ENCODE results near the gene TGFBR1. TPM values are rescaled to one million over a fixed set of nuclear protein-coding genes. Genes with fewer than 3 reads are reported as not detected.
A peak's percentile ranks its signal among the peaks of the same experiment; 100 is the strongest.

The TGFBR1 gene
- total and polyA plus RNA-seq, 8 donors = 34.6 to 74.1 (median 41.3) TPM

- no peaks in the 10 kb centered on the region for H3K9me3 ChIP-seq
- peaks cover 0 to 39% of the 10 kb centered on the region in 2 donors for H3K4me1 ChIP-seq
- H3K4me3 ChIP-seq = no peak overlapping the region
- TF ChIP-seq, protein P1, sequence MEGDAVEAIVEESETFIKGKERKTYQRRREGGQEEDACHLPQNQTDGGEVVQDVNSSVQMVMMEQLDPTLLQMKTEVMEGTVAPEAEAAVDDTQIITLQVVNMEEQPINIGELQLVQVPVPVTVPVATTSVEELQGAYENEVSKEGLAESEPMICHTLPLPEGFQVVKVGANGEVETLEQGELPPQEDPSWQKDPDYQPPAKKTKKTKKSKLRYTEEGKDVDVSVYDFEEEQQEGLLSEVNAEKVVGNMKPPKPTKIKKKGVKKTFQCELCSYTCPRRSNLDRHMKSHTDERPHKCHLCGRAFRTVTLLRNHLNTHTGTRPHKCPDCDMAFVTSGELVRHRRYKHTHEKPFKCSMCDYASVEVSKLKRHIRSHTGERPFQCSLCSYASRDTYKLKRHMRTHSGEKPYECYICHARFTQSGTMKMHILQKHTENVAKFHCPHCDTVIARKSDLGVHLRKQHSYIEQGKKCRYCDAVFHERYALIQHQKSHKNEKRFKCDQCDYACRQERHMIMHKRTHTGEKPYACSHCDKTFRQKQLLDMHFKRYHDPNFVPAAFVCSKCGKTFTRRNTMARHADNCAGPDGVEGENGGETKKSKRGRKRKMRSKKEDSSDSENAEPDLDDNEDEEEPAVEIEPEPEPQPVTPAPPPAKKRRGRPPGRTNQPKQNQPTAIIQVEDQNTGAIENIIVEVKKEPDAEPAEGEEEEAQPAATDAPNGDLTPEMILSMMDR (IDR thresholded peaks at IDR 0.05) = no peak
- H3K27me3 ChIP-seq = no peaks in the 10 kb centered on the region
- intact Hi-C loops (cut with DNase I) = loop anchor here in 1 of 2 donors (10.0 kb wide), 2 partner anchors 128 to 278 kb away; no protein-coding TSS in a partner anchor
- DNase-seq (no peak), ATAC-seq (no peak)
- H3K27ac ChIP-seq = no peak overlapping the region
- H3K36me3 ChIP-seq = peaks cover 0 to 13% of the 10 kb centered on the region in 2 donors
Measured at GRCh38 chr9:99133145-99133544, 28.2 kb downstream of the TGFBR1 start.

GRCh38 chr9:99134893-99135341, 30.0 kb downstream of the TGFBR1 start:
- DNase-seq (no peak), ATAC-seq (no peak)
- H3K27me3 ChIP-seq = no peaks in the 10 kb centered on the region
- no peak overlapping the region for H3K27ac ChIP-seq
- TF ChIP-seq, protein P1 (IDR thresholded peaks at IDR 0.05) = no peak
- H3K36me3 ChIP-seq = peaks cover 0 to 27% of the 10 kb centered on the region in 2 donors
- no peaks in the 10 kb centered on the region for H3K9me3 ChIP-seq
- H3K4me1 ChIP-seq = peaks cover 0 to 45% of the 10 kb centered on the region in 2 donors
- no peak overlapping the region for H3K4me3 ChIP-seq
- intact Hi-C loops (cut with DNase I) = loop anchor here in 1 of 2 donors (10.0 kb wide), 2 partner anchors 130 to 280 kb away; no protein-coding TSS in a partner anchor

DNA sequence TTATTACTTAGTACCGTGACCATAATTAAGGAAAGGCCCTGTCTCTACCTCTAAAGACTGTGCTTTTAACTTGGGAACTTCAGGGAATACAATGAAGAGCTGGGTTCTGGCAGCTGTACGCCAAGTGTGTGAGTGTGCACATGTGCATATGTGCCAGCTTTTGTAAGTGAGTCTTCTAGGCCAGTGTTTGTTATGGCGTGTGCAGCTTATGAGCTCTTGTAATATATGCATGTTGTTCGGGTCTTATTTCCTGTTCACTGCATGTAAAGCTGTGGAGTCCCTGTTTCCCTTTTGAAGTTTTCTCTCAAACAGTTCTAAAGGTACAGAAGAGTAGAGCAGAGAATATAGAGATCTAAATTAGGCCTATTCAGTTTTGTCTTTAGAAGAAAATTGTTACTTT, 30.5 kb downstream of the TGFBR1 start:
- no peaks in the 10 kb centered on the region for H3K9me3 ChIP-seq
- H3K4me1 ChIP-seq = peaks cover 0 to 50% of the 10 kb centered on the region in 2 donors
- H3K27ac ChIP-seq = no peak overlapping the region
- DNase-seq (no peak), ATAC-seq (no peak)
- no peaks in the 10 kb centered on the region for H3K27me3 ChIP-seq
- peaks cover 0 to 32% of the 10 kb centered on the region in 2 donors for H3K36me3 ChIP-seq
- TF ChIP-seq, protein P1 (IDR thresholded peaks at IDR 0.05) = no peak
- no peak overlapping the region for H3K4me3 ChIP-seq
- intact Hi-C loops (cut with DNase I) = loop anchor here in 1 of 2 donors (10.0 kb wide), 2 partner anchors 131 to 281 kb away; no protein-coding TSS in a partner anchor

DNA sequence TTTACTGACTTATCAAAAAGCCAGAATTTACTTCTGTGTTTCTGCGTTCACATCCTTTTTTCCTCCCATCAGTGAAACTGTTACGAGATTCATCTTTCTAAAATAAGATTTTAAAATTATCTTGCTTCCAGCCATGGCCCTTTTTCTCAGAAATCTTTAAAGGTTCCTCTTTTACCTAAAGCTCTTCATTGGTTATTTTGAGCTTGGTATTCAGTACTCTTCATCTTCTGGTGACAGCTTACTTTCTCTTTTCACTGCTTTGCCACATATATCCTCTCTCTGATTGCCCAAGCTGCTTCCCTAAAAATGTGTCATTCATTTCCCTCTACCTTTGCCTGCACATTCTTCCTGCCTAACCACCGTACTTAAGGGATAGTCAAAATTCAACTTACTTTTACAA, 32.3 kb downstream of the TGFBR1 start:
- intact Hi-C loops (cut with DNase I) = loop anchor here in 1 of 2 donors (10.0 kb wide), 2 partner anchors 132 to 282 kb away; no protein-coding TSS in a partner anchor
- Histone ChIP-seq H3K27ac (peak overlapping the region in 1 of 2 donors; percentile 63), H3K9me3 (no peaks in the 10 kb centered on the region), H3K4me1 (peaks cover 0 to 52% of the 10 kb centered on the region in 2 donors), H3K4me3 (no peak overlapping the region), H3K27me3 (no peaks in the 10 kb centered on the region), H3K36me3 (peaks cover 0 to 42% of the 10 kb centered on the region in 2 donors)
- TF ChIP-seq, protein P1 (IDR thresholded peaks at IDR 0.05) = no peak
- no peak for DNase-seq
- no peak for ATAC-seq

- H3K9me3 ChIP-seq = no peaks in the 10 kb centered on the region
- intact Hi-C loops (cut with DNase I) = loop anchor here in 1 of 2 donors (10.0 kb wide), 2 partner anchors 133 to 283 kb away; no protein-coding TSS in a partner anchor
- no peaks in the 10 kb centered on the region for H3K27me3 ChIP-seq
- peak overlapping the region in 1 of 2 donors; percentile 63 for H3K27ac ChIP-seq
- H3K4me3 ChIP-seq = no peak overlapping the region
- DNase-seq (no peak), ATAC-seq (no peak)
- peaks cover 0 to 42% of the 10 kb centered on the region in 2 donors for H3K36me3 ChIP-seq
- TF ChIP-seq, protein P1 (IDR thresholded peaks at IDR 0.05) = no peak
- H3K4me1 ChIP-seq = peaks cover 0 to 52% of the 10 kb centered on the region in 2 donors
Measured at GRCh38 chr9:99137891-99138290, 33.0 kb downstream of the TGFBR1 start.
